K562 (cell line): ENCODE data around the gene HPS5. TPM values are rescaled to one million over a fixed set of nuclear protein-coding genes. Genes with fewer than 3 reads are reported as not detected.

Source experiments
- ESRRA ChIP-seq: fragments of 450-650 bp; IDR thresholded peaks from 2 replicates; pipeline ENCODE4 v1.6.1; 2014; ENCODE audit warnings: low read depth, mild to moderate bottlenecking, moderate library complexity, borderline replicate concordance
- FOXP1 ChIP-seq: sonication (generic); formaldehyde crosslinking; IDR thresholded peaks from 2 replicates; pipeline ENCODE4 v1.8.0; 2022; ENCODE audit warnings: mild to moderate bottlenecking, missing genetic modification reagents
- SAFB2 ChIP-seq: fragments of 200-400 bp; formaldehyde crosslinking; IDR thresholded peaks from 2 replicates; pipeline ENCODE4 v1.6.1; 2018; ENCODE audit warnings: borderline replicate concordance, low read length, low read depth, moderate library complexity; ENCODE audit not compliant: severe bottlenecking
- ZBED1 ChIP-seq: IDR thresholded peaks from 2 replicates; pipeline ENCODE4 v1.6.1; 2014
- polyA plus RNA-seq, 8 experiments: library from polyadenylated mRNA; depleted of rRNA in 4 of 8; stranded (reverse) in 5 of 8; unstranded in 3 of 8; fragments of >200 nt; fragmentation: Nextera tagmentation in 2 of 8; fragmentation: Illumina TruSeq in 1 of 8; extraction: Ambion mirVana in 2 of 8; extraction: Trizol in 1 of 8; gene quantifications; 2 replicates each; pipeline versions ENCODE4 v1.2.1 to v1.2.3, GENCODE V29; 2011 to 2014; ENCODE audit warnings: inconsistent platforms in 1 of 8, missing spikeins in 1 of 8
- total RNA-seq, 7 experiments: library from RNA; depleted of rRNA in 6 of 7; stranded (reverse); fragments of >200 nt in 6 of 7; fragmentation: Illumina TruSeq in 2 of 7; extraction: Trizol in 2 of 7; gene quantifications; 2 replicates each; pipeline versions ENCODE4 v1.2.1 to v1.2.3, GENCODE V29; 2011 to 2021; ENCODE audit warnings: low replicate concordance in 1 of 7
- TF ChIP-seq, protein P1 (sequence below): sonication (generic); formaldehyde crosslinking; IDR thresholded peaks from 2 replicates; pipeline ENCODE4 v1.8.1; 2023; ENCODE audit warnings: missing genetic modification reagents, mild to moderate bottlenecking, borderline replicate concordance
- TF ChIP-seq, protein P2 (sequence below), 2 experiments: fragments of 450-650 bp in 1 of 2; sonication (generic) in 1 of 2; formaldehyde crosslinking; conservative IDR thresholded peaks; 2 replicates each; pipeline versions ENCODE4 v1.4.0 to v1.8.1; 2020 to 2022; ENCODE audit warnings: mild to moderate bottlenecking in 1 of 2, missing genetic modification reagents in 1 of 2
- TF ChIP-seq, protein P3 (sequence below): fragments of 450-650 bp; IDR thresholded peaks from 2 replicates; pipeline ENCODE4 v1.6.1; 2014; ENCODE audit warnings: low read depth, mild to moderate bottlenecking, moderate library complexity, borderline replicate concordance
- TF ChIP-seq, protein P4 (sequence below), 3 experiments: IDR thresholded peaks in 2 of 3; conservative IDR thresholded peaks in 1 of 3; 2 replicates each; pipeline ENCODE4 v1.5.1; 2011 to 2012; ENCODE audit warnings: low read length in 3 of 3, mild to moderate bottlenecking in 3 of 3, control low read depth in 2 of 3, improper control_type of control experiment in 1 of 3, inconsistent platforms in 1 of 3, low read depth in 1 of 3, mixed read lengths in 1 of 3, moderate library complexity in 1 of 3; ENCODE audit not compliant: insufficient read depth in 2 of 3

Gene HPS5
- total and polyA plus RNA-seq, 9 of the 15 experiments (the other 6 are each of a cell fraction or from before 2014, with no cell fraction given): 12.2 to 28.1 (median 16.8) TPM

DNA sequence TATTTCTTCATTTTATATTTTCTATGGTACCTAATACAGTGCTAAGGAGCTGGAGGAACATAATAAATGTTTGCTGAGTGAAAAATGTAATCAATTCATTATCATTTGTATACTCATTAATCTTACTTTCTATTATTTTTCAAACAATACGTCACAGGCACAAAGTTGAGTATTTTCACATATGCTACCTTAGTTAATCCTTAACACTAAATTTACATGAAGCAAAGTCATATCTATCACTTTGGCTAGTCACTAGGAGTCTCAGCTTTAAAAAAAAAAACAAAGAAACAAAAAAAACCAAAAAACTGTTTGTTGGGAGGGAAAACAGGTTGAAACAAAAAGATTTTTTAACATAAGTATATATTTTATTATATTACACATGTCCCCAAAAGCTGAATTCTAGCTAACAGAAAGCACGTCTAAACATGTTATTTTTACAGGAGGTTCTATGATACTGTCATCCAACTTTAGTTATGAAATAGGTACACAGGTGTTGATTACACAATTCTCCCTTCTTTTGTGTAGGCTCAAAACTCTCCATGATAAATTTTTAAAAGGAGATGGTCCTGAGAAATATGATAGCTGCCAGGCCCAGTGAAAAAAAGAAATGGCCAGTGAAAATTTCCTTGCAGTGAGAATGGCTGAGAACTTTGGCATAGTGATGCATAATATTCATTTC is 14.3 kb downstream of the HPS5 start (continued):
- TF ChIP-seq, protein P1, sequence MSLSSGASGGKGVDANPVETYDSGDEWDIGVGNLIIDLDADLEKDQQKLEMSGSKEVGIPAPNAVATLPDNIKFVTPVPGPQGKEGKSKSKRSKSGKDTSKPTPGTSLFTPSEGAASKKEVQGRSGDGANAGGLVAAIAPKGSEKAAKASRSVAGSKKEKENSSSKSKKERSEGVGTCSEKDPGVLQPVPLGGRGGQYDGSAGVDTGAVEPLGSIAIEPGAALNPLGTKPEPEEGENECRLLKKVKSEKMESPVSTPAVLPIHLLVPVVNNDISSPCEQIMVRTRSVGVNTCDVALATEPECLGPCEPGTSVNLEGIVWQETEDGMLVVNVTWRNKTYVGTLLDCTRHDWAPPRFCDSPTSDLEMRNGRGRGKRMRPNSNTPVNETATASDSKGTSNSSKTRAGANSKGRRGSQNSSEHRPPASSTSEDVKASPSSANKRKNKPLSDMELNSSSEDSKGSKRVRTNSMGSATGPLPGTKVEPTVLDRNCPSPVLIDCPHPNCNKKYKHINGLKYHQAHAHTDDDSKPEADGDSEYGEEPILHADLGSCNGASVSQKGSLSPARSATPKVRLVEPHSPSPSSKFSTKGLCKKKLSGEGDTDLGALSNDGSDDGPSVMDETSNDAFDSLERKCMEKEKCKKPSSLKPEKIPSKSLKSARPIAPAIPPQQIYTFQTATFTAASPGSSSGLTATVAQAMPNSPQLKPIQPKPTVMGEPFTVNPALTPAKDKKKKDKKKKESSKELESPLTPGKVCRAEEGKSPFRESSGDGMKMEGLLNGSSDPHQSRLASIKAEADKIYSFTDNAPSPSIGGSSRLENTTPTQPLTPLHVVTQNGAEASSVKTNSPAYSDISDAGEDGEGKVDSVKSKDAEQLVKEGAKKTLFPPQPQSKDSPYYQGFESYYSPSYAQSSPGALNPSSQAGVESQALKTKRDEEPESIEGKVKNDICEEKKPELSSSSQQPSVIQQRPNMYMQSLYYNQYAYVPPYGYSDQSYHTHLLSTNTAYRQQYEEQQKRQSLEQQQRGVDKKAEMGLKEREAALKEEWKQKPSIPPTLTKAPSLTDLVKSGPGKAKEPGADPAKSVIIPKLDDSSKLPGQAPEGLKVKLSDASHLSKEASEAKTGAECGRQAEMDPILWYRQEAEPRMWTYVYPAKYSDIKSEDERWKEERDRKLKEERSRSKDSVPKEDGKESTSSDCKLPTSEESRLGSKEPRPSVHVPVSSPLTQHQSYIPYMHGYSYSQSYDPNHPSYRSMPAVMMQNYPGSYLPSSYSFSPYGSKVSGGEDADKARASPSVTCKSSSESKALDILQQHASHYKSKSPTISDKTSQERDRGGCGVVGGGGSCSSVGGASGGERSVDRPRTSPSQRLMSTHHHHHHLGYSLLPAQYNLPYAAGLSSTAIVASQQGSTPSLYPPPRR (CRISPR knock-in tag): no peak
- TF ChIP-seq ZBED1 (no peak), SAFB2 (no peak), FOXP1 (CRISPR knock-in tag) (no peak), ESRRA (no peak)
- TF ChIP-seq, protein P2, sequence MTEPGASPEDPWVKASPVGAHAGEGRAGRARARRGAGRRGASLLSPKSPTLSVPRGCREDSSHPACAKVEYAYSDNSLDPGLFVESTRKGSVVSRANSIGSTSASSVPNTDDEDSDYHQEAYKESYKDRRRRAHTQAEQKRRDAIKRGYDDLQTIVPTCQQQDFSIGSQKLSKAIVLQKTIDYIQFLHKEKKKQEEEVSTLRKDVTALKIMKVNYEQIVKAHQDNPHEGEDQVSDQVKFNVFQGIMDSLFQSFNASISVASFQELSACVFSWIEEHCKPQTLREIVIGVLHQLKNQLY (CRISPR knock-in tag; conservative IDR thresholded peaks at IDR 0.05): no peak
- TF ChIP-seq, protein P3, sequence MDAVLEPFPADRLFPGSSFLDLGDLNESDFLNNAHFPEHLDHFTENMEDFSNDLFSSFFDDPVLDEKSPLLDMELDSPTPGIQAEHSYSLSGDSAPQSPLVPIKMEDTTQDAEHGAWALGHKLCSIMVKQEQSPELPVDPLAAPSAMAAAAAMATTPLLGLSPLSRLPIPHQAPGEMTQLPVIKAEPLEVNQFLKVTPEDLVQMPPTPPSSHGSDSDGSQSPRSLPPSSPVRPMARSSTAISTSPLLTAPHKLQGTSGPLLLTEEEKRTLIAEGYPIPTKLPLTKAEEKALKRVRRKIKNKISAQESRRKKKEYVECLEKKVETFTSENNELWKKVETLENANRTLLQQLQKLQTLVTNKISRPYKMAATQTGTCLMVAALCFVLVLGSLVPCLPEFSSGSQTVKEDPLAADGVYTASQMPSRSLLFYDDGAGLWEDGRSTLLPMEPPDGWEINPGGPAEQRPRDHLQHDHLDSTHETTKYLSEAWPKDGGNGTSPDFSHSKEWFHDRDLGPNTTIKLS: no peak
- TF ChIP-seq, protein P4, sequence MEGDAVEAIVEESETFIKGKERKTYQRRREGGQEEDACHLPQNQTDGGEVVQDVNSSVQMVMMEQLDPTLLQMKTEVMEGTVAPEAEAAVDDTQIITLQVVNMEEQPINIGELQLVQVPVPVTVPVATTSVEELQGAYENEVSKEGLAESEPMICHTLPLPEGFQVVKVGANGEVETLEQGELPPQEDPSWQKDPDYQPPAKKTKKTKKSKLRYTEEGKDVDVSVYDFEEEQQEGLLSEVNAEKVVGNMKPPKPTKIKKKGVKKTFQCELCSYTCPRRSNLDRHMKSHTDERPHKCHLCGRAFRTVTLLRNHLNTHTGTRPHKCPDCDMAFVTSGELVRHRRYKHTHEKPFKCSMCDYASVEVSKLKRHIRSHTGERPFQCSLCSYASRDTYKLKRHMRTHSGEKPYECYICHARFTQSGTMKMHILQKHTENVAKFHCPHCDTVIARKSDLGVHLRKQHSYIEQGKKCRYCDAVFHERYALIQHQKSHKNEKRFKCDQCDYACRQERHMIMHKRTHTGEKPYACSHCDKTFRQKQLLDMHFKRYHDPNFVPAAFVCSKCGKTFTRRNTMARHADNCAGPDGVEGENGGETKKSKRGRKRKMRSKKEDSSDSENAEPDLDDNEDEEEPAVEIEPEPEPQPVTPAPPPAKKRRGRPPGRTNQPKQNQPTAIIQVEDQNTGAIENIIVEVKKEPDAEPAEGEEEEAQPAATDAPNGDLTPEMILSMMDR (IDR thresholded peaks at IDR 0.05 in 2 of 3, conservative IDR thresholded peaks at IDR 0.05 in 1 of 3; ENCODE audit: insufficient read depth in 2 of 3, low read depth in 1 of 3, low read length in 3 of 3): no peak
